ENCODE results near the gene ZNF280B.
A peak's percentile ranks its signal among the peaks of the same experiment; 100 is the strongest.

The ZNF280B gene, protein sequence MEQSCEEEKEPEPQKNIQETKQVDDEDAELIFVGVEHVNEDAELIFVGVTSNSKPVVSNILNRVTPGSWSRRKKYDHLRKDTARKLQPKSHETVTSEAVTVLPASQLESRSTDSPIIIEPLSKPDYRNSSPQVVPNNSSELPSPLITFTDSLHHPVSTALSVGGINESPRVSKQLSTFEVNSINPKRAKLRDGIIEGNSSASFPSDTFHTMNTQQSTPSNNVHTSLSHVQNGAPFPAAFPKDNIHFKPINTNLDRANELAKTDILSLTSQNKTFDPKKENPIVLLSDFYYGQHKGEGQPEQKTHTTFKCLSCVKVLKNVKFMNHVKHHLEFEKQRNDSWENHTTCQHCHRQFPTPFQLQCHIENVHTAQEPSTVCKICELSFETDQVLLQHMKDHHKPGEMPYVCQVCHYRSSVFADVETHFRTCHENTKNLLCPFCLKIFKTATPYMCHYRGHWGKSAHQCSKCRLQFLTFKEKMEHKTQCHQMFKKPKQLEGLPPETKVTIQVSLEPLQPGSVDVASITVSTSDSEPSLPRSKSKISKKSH

DNA sequence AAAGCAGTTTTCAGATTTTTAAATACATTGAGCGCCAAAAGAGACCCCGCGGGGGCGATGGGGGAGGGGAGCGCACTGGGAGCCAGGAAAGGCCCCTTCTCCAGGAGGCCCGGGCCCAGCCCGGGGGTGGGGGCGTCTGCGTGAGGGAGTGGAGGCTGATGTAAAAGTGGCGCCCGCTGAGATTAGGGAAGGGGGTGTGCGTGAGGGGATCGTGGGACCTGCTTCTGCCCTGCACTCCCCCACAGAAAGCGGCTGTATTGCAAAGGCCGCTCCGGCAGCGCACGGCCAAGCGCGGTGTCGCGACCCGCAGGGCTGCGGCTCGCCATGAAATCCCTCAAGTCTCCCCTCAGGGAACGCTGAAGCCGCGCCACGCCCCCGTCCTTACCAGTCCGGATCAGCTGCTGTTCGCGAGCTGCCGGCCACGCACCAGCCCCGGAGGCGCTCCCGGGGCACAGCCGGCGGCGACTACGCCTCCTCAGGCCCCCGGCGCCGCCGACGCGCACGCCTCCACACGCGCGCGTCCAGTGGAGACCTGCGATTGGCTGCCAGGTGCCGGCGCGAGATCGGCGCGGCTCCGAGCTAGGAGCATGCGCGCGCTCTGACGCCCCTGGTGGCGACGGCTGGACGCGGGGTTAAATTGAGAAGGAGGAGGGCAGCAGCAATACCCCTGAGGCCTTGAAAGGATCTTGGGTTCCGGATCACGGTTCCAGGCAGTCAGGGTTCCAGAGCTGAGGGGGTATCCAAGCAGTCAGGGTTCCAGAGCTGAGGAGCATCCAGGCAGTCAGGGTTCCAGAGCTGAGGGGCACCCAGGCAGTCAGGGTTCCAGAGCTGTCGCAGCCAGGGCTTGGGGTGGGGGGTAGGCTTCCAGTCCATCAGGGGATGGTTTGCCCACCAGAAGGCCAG is at the start of gene ZNF280B:
Gene ZNF280B, minus strand, starts transcription at position 469 of the 903 bp plus-strand sequence. CDS start 19,344 bp downstream, outside the sequence.
- peak; percentile 82 for DNase-seq

DNA sequence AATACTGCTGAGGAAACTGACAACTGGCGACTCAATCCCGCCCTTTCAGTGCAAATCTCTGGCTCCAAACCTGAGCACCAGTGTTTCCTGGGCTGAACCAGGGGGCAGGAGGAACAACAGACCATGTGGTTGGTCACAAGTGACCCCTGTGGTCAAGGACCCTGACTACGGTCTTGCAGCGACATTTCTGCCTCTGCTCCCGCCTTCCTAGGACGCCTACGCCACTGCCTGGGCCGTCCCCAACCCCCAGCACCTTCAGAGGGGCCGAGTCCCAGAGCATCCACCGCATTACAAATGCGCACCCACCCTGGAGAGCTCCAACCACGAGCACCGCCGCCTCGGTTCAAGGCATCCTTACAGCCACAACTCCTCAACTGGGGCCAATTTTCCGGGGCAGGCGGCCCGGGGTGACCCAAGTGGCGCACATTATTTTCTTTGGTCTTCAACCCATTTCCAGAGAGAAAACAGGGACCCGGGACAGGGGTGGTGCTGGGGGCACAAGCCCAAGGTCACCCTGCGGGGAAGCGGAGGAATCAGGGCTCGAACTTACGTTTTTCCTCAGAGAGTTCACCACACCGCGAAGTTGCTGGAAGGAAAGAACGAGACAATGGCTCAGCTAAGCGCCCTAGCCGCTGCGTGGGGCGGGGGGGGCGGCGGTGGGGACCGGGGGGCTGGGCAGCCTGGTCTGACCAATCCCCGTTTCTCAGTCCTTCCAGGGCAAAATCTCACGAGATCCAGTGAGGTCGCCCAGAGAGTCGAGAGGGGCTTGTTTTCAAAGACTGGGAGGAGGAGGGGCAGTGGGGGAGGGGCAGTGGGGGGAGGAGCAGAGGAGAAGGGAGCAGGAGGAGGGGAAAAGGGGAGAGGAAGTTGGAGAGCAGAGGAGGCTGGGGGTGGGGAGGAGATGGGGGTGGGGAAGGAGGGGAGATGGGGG is 48.7 kb upstream of the ZNF280B start:
- no peak for DNase-seq

DNA sequence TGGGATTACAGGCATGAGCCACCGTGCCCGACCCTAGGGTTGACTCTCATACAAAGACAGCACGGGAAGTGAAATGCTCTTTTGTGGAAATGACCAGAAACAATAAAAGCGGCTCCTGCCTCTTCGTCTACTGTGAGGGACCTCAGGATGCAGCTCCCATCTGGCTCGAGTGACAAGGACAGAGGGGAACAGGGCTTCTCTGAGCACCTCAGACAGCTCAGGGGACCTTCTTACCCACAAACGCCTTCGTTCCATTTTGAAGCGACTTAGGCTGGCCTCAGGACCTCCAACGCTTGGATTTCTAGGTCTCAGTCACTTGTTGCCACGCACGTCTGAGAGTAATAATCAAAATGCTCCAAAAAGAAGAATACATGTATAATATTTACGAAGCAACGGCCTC is 48.0 kb upstream of the ZNF280B start:
- DNase-seq, result no peak

- DNase-seq, result no peak
Observed at GRCh38 chr22:22555596-22555995, 47.1 kb upstream of the ZNF280B start.

DNA sequence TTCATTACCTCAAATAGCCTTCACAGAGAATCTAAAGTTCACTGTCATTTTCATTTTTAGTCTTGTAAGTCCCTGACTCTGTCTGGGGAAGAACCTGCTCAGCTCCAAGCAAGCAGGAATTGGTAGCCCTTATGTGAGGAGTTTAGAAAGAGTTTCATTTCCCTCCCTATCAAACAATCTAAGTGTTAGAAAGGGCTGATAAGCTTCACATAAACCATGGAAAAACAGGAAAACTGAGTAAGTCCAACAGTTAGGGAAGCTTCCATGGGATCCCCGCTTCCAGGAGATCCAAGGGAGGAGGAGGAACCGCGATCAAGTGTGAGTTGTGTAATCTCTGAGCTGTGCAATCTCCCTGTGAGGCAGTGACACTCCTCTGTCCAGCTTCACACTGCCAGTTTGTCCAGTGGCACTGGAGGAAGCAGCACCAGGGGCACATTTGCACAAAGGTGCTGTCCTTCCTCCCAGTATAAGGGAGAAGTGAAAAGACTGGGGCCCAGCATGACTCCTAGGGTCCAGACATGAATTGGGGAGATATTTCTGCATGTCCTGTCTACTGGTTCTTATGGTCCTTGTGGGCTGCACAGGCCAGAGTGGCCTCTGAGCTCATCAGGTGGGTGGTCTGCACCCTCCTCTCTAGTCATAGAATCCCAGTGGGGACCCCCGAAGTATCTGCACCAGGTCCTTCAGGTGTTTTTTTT is 46.2 kb upstream of the ZNF280B start:
- no peak for DNase-seq

GRCh38 chr22:22553735-22554586 is 45.4 kb upstream of the ZNF280B start:
- no peak for DNase-seq

DNA sequence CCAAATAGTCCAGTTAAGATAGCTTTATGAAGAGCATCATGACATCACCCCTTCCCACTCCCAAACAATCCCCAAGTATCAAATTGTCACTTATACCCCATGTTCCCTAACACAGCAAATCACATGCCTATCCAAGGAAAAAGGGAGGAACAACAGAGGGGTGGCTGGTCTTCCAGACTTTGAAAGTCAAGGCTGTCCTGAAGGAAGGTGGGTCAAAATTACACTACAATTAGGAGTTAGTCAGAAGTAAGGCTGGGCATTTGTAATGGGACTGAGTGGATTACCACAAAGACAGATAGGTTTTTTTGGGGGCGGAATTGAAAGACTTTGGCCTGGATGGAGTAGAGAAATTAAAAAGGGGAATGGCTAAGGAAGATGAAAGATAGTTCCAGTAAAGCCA is 44.6 kb upstream of the ZNF280B start:
- DNase-seq, result no peak

DNA sequence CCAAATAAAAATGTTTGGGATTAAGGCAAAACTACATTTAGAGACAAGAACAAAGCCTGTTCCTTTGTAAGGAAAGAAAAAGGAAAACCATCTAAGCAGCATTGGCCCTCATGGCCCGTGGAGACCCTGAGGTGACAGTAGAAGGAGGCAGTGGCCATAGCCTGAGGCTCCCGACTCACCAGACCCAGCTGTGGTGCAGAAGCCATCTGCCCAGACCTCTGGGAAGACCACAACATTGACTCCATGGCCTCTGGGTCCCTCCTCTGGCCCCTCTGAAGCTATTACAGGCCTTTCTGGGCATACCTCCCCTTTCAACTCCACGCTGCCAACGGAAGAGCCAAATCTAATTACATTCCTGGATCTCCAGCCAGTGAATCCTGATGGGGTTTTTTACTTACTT is 44.1 kb upstream of the ZNF280B start:
- no peak for DNase-seq

DNA sequence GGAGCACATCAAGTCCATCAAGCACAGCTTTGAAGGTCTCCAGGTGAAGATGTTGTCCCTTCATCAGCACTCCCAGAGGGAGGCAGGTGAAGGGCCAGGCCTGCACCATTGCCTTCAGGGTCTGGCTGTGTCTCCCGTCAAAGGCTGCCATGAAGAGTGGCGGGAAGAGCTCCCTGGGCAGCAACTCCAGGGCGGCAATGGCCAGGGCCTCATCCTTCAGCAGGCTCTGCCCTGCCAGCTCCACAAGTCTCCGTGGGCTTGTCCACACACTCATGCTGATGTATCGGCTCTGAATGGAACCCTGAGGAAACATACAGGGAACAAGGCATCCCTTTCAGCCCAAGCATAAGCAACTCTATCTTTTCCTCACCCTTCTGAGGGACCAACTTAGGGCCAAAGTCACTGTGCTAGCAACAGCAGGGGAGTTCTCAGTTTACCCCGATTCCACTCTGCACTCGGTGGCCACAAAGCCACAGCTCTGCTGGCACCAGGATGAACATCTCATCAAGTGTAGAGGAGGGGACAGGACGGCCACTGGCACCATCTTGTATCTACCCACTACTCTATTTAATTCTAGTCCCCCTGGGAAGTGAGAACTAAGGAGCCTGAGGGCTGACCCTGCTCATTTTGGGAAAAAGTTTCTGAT is 42.4 kb upstream of the ZNF280B start:
- DNase-seq, result no peak

- no peak for DNase-seq
Observed at GRCh38 chr22:22548910-22549309, 40.4 kb upstream of the ZNF280B start.

DNA sequence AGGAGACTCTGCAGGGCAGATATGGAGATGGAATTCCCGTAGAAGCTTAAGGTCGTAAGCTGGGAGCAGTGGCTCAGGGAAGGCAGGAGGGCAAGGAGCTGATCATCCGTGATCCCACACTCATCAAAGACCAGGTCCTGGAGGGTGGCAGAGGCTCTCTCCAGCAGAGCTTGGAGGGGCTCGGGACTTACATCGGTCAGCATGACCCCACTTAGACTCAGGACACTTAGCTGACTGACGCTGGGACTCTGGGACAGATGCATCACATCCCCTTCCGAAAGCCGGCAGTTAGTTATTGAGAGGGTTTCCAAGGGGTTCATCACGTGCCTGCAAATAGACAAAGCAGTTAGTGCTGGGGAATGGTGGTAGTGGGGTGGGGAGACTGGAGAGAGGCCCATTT is 39.8 kb upstream of the ZNF280B start:
- no peak for DNase-seq

- DNase-seq, result no peak
Observed at GRCh38 chr22:22547692-22548300, 39.3 kb upstream of the ZNF280B start.

- DNase-seq, result no peak
Observed at GRCh38 chr22:22547226-22547625, 38.7 kb upstream of the ZNF280B start.

- no peak for DNase-seq
Observed at GRCh38 chr22:22546490-22546889, 37.9 kb upstream of the ZNF280B start.

DNA sequence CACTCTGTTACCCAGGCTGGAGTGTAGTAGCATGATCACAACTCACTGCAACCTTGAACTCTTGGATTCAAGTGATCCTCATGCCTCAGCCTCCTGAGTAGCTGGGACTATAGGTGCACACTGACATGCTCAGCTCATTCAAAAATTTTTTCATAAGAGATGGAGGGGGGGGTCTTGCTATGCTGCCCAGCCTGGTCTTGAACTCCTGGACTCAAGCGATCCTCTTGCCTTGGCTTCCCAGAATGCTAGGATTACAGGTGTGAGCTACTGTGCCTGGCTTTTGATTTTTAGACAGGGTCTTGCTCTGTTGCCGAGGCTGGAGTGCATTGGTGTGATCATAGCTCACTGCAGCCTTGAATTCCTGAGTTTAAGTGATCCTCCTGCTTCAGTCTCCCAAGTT is 36.5 kb upstream of the ZNF280B start:
- DNase-seq, result no peak

DNA sequence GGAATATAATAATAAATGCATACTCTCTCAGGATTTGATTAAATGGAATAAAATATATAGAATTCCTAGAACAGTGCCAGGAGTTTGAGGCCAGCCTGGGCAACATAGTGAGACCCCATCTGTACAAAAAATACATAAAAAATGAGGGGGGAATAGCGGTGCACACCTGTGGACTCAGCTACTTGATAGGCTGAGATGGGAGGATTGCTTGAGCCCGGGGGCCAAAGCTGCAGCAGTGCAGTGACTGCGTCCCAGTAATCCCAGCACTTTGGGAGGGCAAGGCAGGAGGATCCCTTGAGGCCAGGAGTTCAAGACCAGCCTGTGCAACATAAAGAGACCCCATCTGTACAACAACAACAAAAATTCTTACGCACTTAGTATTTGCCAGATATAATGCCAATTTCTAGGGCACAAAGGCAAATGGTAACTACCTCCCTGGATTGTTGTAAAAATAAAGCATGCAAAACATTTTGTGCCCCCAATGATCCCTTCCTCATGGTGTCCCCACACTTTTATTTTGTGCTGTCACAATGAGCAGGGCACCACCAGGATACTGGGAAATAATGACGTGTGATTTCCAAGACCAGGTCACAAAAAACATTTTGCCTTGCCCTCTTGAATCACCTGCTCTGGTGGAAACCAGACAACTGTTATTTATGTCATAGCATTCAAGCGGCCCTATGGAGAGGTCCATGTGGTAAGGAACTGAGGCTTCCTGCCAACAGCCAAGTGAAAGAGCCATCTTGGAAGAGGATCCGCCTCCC is 29.9 kb upstream of the ZNF280B start:
- no peak for DNase-seq

DNA sequence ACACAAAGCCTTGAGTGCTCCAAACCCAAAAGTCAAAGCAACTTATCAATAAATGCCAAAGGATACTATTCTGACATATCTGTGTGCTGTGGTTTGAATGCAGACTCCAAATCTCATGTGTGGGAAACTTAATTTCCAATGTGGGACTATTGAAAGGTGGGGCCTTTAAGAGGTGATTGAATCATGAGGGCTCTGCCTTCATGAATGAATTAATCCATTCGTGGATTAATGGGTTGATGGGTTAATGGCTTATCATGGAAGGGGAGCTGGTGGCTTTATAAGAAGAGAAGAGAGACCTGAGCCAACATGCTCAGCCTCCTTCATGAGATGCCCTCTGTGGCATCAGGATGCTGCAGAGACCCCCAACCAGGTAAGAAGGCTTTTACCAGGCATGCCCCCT is 28.4 kb upstream of the ZNF280B start:
- DNase-seq, result no peak

- no peak for DNase-seq
Observed at GRCh38 chr22:22536515-22536914, 28.0 kb upstream of the ZNF280B start.

GRCh38 chr22:22535662-22536061 is 27.1 kb upstream of the ZNF280B start:
- no peak for DNase-seq
